Caco-2 (cell line): ENCODE measurements around the gene TIGD1. TPM values are rescaled to one million over a fixed set of nuclear protein-coding genes. Genes with fewer than 3 reads are reported as not detected.

ENCODE experiments used
- BruUV-seq: library from RNA; stranded (reverse); fragments of 400-500 nt; replicated peaks from 2 replicates; lab custom pipeline; 2021; lab: Mats Ljungman, UMichigan
- CTCF ChIA-PET: fragments of 300-600 bp; sonication (Branson Sonifier 250); formaldehyde crosslinking; loops from one replicate; lab custom pipeline; 2022; ENCODE audit warnings: antibody characterized with exemption; lab: Charles Lee
- POLR2A ChIA-PET: fragments of 300-600 bp; sonication (Branson Sonifier 250); formaldehyde crosslinking; loops from one replicate; lab custom pipeline; 2022; ENCODE audit warnings: antibody characterized with exemption; lab: Charles Lee
- DNase-seq, 2 experiments: peaks; one replicate each; pipeline versions ENCODE4 v3.0.0 to v3.0.0-alpha.2; 2020 to 2022
- H3K27me3 ChIP-seq: replicated peaks from 2 replicates; pipeline ENCODE4 v1.6.0; 2011; ENCODE audit warnings: low read length; ENCODE audit not compliant: control insufficient read depth, insufficient read depth
- H3K36me3 ChIP-seq: 2 replicates; pipeline ENCODE4 v1.5.1; 2011; ENCODE audit warnings: low read length; ENCODE audit not compliant: control insufficient read depth, insufficient read depth
- H3K4me1 ChIP-seq: fragments of 250-450 bp; sonication (Bioruptor Pico); 2 replicates; pipeline ENCODE4 v1.5.1; 2020; ENCODE audit warnings: mild to moderate bottlenecking
- H3K4me3 ChIP-seq: 2 replicates; pipeline ENCODE4 v1.5.1; 2011; ENCODE audit warnings: low read depth, mild to moderate bottlenecking, control low read depth, low read length
- H3K9me3 ChIP-seq: fragments of 250-450 bp; sonication (Bioruptor Pico); 2 replicates; pipeline ENCODE4 v1.5.1; 2020; ENCODE audit warnings: mild to moderate bottlenecking, moderate library complexity
- H3K27ac Mint-ChIP-seq: one replicate; pipeline ENCODE4 v1.8.0; 2022; ENCODE audit warnings: mixed read lengths; ENCODE audit not compliant: unreplicated experiment
- H3K27me3 Mint-ChIP-seq: one replicate; pipeline ENCODE4 v1.8.0; 2022; ENCODE audit warnings: mixed read lengths; ENCODE audit not compliant: insufficient read depth, unreplicated experiment
- H3K36me3 Mint-ChIP-seq: one replicate; pipeline ENCODE4 v1.8.0; 2022; ENCODE audit warnings: mild to moderate bottlenecking, mixed read lengths; ENCODE audit not compliant: insufficient read depth, unreplicated experiment
- H3K4me1 Mint-ChIP-seq: one replicate; pipeline ENCODE4 v1.8.0; 2022; ENCODE audit warnings: low read depth, mixed read lengths; ENCODE audit not compliant: unreplicated experiment
- H3K4me3 Mint-ChIP-seq: one replicate; pipeline ENCODE4 v1.8.0; 2022; ENCODE audit warnings: mild to moderate bottlenecking, moderate library complexity, mixed read lengths; ENCODE audit not compliant: unreplicated experiment
- H3K9me3 Mint-ChIP-seq: one replicate; pipeline ENCODE4 v1.8.0; 2022; ENCODE audit warnings: mixed read lengths; ENCODE audit not compliant: unreplicated experiment
- CTCF ChIP-seq, 2 experiments: fragments of 200-600 bp in 1 of 2; IDR thresholded peaks; 1 replicate in 1 of 2; 2 replicates in 1 of 2; pipeline versions ENCODE4 v1.5.1 to v1.8.0; 2011 to 2022; ENCODE audit warnings: antibody characterized with exemption in 1 of 2, control low read depth in 1 of 2, inconsistent platforms in 1 of 2, low read depth in 1 of 2, low read length in 1 of 2, mild to moderate bottlenecking in 1 of 2, moderate library complexity in 1 of 2; ENCODE audit not compliant: insufficient read depth in 1 of 2, severe bottlenecking in 1 of 2, unreplicated experiment in 1 of 2
- intact Hi-C: fragments of 100-400 bp; cut with micrococcal nuclease; formaldehyde crosslinking; loops from one replicate; pipeline ENCODE4 v1.10.0; 2022; ENCODE audit not compliant: unreplicated experiment
- total RNA-seq: library from RNA; stranded (reverse); gene quantifications from 2 replicates; pipeline ENCODE4 v1.2.3, GENCODE V29; 2022

The TIGD1 gene
- total RNA-seq, 1 experiment from 2014 or later: 4.4 TPM

GRCh38 chr2:232541961-232542714, 8.2 kb downstream of the TIGD1 start:
- Mint-ChIP-seq H3K36me3 (peaks cover 14% of the 10 kb centered on the region), H3K9me3 (no peaks in the 10 kb centered on the region), H3K4me1 (no peaks in the 10 kb centered on the region), H3K4me3 (no peak overlapping the region), H3K27me3 (no peaks in the 10 kb centered on the region), H3K27ac (no peak overlapping the region)
- CTCF ChIA-PET: no interaction called here
- BruUV-seq: no TSS peak
- no peaks in the 10 kb centered on the region for H3K4me1 ChIP-seq
- intact Hi-C loops: no loop called here
- no peak for DNase-seq
- POLR2A ChIA-PET: no interaction called here
- no peaks in the 10 kb centered on the region for H3K9me3 ChIP-seq
- no peaks in the 10 kb centered on the region for H3K36me3 ChIP-seq
- H3K27me3 ChIP-seq: no peaks in the 10 kb centered on the region
- no peak overlapping the region for H3K4me3 ChIP-seq
- TF ChIP-seq CTCF (IDR thresholded peaks at IDR 0.05; ENCODE audit: insufficient read depth in 1 of 2, low read depth in 1 of 2, low read length in 1 of 2, severe bottlenecking in 1 of 2, unreplicated experiment in 1 of 2): no peak

- Histone ChIP-seq H3K4me3 (no peak overlapping the region), H3K9me3 (no peaks in the 10 kb centered on the region), H3K27me3 (no peaks in the 10 kb centered on the region), H3K4me1 (no peaks in the 10 kb centered on the region), H3K36me3 (no peaks in the 10 kb centered on the region)
- CTCF ChIA-PET: no interaction called here
- no peaks in the 10 kb centered on the region for H3K4me1 Mint-ChIP-seq
- BruUV-seq: no TSS peak
- H3K27me3 Mint-ChIP-seq: no peaks in the 10 kb centered on the region
- peaks cover 8% of the 10 kb centered on the region for H3K36me3 Mint-ChIP-seq
- no peak overlapping the region for H3K4me3 Mint-ChIP-seq
- no peak overlapping the region for H3K27ac Mint-ChIP-seq
- intact Hi-C loops: no loop called here
- DNase-seq: no peak
- TF ChIP-seq CTCF (IDR thresholded peaks at IDR 0.05; ENCODE audit: insufficient read depth in 1 of 2, low read depth in 1 of 2, low read length in 1 of 2, severe bottlenecking in 1 of 2, unreplicated experiment in 1 of 2): no peak
- H3K9me3 Mint-ChIP-seq: no peaks in the 10 kb centered on the region
- POLR2A ChIA-PET: no interaction called here
These were observed 9.0 kb downstream of the TIGD1 start for GRCh38 chr2:232541195-232541960.

- Mint-ChIP-seq H3K36me3 (peaks cover 7% of the 10 kb centered on the region), H3K27ac (no peak overlapping the region), H3K4me3 (no peak overlapping the region), H3K27me3 (no peaks in the 10 kb centered on the region), H3K9me3 (no peaks in the 10 kb centered on the region), H3K4me1 (no peaks in the 10 kb centered on the region)
- BruUV-seq: no TSS peak
- H3K4me3 ChIP-seq: no peak overlapping the region
- DNase-seq: no peak
- no peaks in the 10 kb centered on the region for H3K36me3 ChIP-seq
- CTCF ChIA-PET: no interaction called here
- H3K27me3 ChIP-seq: no peaks in the 10 kb centered on the region
- intact Hi-C loops: no loop called here
- no peaks in the 10 kb centered on the region for H3K9me3 ChIP-seq
- TF ChIP-seq CTCF (IDR thresholded peaks at IDR 0.05; ENCODE audit: insufficient read depth in 1 of 2, low read depth in 1 of 2, low read length in 1 of 2, severe bottlenecking in 1 of 2, unreplicated experiment in 1 of 2): no peak
- H3K4me1 ChIP-seq: no peaks in the 10 kb centered on the region
- POLR2A ChIA-PET: no interaction called here
These were observed 9.8 kb downstream of the TIGD1 start for GRCh38 chr2:232540441-232541041.
